ENCODE data around the gene TOGARAM1.

The TOGARAM1 gene

GRCh38 chr14:45051180-45051579 lies 89.2 kb downstream of the TOGARAM1 start:
- H2AFZ ChIP-seq (ENCODE audit: low read depth): no peak overlapping the region
- no peaks in the 10 kb centered on the region for H3K4me1 ChIP-seq (ENCODE audit: low read depth, poor library complexity, severe bottlenecking)
- H3K27ac ChIP-seq: no peak overlapping the region
- no peak overlapping the region for H3K4me2 ChIP-seq
- no peaks in the 10 kb centered on the region for H4K20me1 ChIP-seq (ENCODE audit: insufficient read depth)
- H3K27me3 ChIP-seq (ENCODE audit: insufficient read depth, low read depth): no peaks in the 10 kb centered on the region
- H3K9ac ChIP-seq: no peak overlapping the region
- no peak for TF ChIP-seq CTCF (conservative IDR thresholded peaks at IDR 0.05; ENCODE audit: low read depth, low read length)
- no peaks in the 10 kb centered on the region for H3K36me3 ChIP-seq (ENCODE audit: insufficient read depth)
- H3K4me3 ChIP-seq (IDR thresholded peaks at IDR 0.05; ENCODE audit: insufficient read depth, low read depth, low read length): no peak overlapping the region
- H3K79me2 ChIP-seq (ENCODE audit: insufficient read depth, low read depth): no peaks in the 10 kb centered on the region

DNA sequence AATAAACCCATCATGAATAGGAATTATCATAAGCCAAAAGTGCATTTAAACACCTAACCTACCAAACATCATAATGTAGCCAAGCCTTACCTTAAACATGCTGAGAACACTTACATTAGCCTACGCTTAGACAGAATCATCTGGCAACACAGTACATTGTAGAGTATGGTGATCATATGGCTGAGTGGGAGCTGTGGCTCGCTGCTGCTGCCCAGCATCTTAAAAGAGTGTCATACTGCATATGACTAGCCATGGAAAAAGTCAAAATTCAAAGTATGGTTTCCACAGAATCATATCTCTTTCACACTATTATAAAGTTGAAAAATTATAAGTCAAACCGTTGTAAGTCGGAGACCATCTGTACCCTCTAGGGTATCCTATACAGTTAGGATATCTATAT lies 89.9 kb downstream of the TOGARAM1 start:
- no peaks in the 10 kb centered on the region for H3K27me3 ChIP-seq (ENCODE audit: insufficient read depth, low read depth)
- no peaks in the 10 kb centered on the region for H3K79me2 ChIP-seq (ENCODE audit: insufficient read depth, low read depth)
- H4K20me1 ChIP-seq (ENCODE audit: insufficient read depth): no peaks in the 10 kb centered on the region
- H3K27ac ChIP-seq: no peak overlapping the region
- no peak overlapping the region for H3K9ac ChIP-seq
- no peaks in the 10 kb centered on the region for H3K36me3 ChIP-seq (ENCODE audit: insufficient read depth)
- no peaks in the 10 kb centered on the region for H3K4me1 ChIP-seq (ENCODE audit: low read depth, poor library complexity, severe bottlenecking)
- no peak for TF ChIP-seq CTCF (conservative IDR thresholded peaks at IDR 0.05; ENCODE audit: low read depth, low read length)
- no peak overlapping the region for H2AFZ ChIP-seq (ENCODE audit: low read depth)
- no peak overlapping the region for H3K4me3 ChIP-seq (IDR thresholded peaks at IDR 0.05; ENCODE audit: insufficient read depth, low read depth, low read length)
- H3K4me2 ChIP-seq: no peak overlapping the region

DNA sequence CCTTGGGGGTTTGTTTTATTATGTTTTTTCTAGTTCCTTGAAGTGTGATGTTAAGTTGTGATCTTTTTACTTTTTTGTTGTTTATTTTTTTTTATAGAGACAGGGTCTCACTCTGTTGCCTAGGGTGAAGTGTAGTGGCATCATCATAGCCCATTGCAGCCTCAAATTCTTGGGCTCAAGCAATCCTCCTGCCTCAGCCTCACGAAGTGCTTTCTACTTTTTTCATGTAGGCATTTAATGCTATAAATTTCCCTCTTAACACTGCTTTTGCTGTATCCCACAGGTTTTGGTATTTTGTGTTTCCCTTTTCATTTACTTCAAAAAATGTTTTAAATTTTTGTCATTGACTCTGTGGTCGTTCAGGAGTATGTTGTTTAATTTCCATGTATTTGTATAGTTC lies 95.4 kb downstream of the TOGARAM1 start:
- H3K9ac ChIP-seq: no peak overlapping the region
- no peaks in the 10 kb centered on the region for H3K36me3 ChIP-seq (ENCODE audit: insufficient read depth)
- H3K4me1 ChIP-seq (ENCODE audit: low read depth, poor library complexity, severe bottlenecking): no peaks in the 10 kb centered on the region
- H3K27me3 ChIP-seq (ENCODE audit: insufficient read depth, low read depth): no peaks in the 10 kb centered on the region
- H3K27ac ChIP-seq: no peak overlapping the region
- H4K20me1 ChIP-seq (ENCODE audit: insufficient read depth): no peaks in the 10 kb centered on the region
- no peak overlapping the region for H2AFZ ChIP-seq (ENCODE audit: low read depth)
- no peak for TF ChIP-seq CTCF (conservative IDR thresholded peaks at IDR 0.05; ENCODE audit: low read depth, low read length)
- H3K4me2 ChIP-seq: no peak overlapping the region
- H3K79me2 ChIP-seq (ENCODE audit: insufficient read depth, low read depth): no peaks in the 10 kb centered on the region
- no peak overlapping the region for H3K4me3 ChIP-seq (IDR thresholded peaks at IDR 0.05; ENCODE audit: insufficient read depth, low read depth, low read length)

DNA sequence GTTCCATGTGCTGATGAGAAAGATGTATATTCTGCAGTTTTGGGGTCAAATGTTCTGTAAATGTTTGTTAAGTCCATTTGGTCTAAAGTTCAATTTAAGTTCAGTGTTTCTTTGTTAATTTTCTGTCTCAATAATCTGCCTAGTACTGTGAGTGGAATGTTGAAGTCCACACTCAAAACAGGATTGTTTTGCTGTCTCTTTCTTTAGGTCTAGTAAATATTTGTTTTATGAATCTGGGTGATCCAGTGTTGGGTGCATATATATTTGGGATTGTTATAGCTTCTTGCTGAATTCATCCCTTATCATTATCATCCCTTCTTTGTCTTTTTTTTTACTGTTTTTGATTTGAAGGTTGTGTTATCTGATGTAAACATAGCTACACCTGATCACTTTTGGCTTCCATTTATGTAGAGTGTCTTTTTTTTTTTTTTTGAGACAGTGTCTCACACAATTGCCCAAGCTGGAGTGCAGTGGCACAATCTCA lies 95.9 kb downstream of the TOGARAM1 start:
- H3K4me1 ChIP-seq (ENCODE audit: low read depth, poor library complexity, severe bottlenecking): no peaks in the 10 kb centered on the region
- no peak overlapping the region for H3K9ac ChIP-seq
- TF ChIP-seq CTCF (conservative IDR thresholded peaks at IDR 0.05; ENCODE audit: low read depth, low read length): no peak
- no peaks in the 10 kb centered on the region for H3K36me3 ChIP-seq (ENCODE audit: insufficient read depth)
- no peak overlapping the region for H3K27ac ChIP-seq
- no peak overlapping the region for H2AFZ ChIP-seq (ENCODE audit: low read depth)
- H4K20me1 ChIP-seq (ENCODE audit: insufficient read depth): no peaks in the 10 kb centered on the region
- H3K4me3 ChIP-seq (IDR thresholded peaks at IDR 0.05; ENCODE audit: insufficient read depth, low read depth, low read length): no peak overlapping the region
- H3K27me3 ChIP-seq (ENCODE audit: insufficient read depth, low read depth): no peaks in the 10 kb centered on the region
- H3K79me2 ChIP-seq (ENCODE audit: insufficient read depth, low read depth): no peaks in the 10 kb centered on the region
- no peak overlapping the region for H3K4me2 ChIP-seq
